H9 (cell line): ENCODE results near the gene ROBO1. TPM values are rescaled to one million over a fixed set of nuclear protein-coding genes. Genes with fewer than 3 reads are reported as not detected.

Experiments used
- DNase-seq: peaks from one replicate; pipeline ENCODE4 v3.0.0-alpha.2; 2017
- H2AFZ ChIP-seq: one replicate; pipeline ENCODE4 v1.6.1; 2013; ENCODE audit warnings: mild to moderate bottlenecking, low read length, control low read depth, moderate library complexity
- H2AK5ac ChIP-seq: 2 replicates; pipeline ENCODE4 v1.6.1; 2013; ENCODE audit warnings: low read length, control low read depth, mixed read lengths; ENCODE audit not compliant: insufficient read length
- H2BK120ac ChIP-seq: one replicate; pipeline ENCODE4 v1.6.1; 2013; ENCODE audit warnings: low read depth, mild to moderate bottlenecking, low read length, control low read depth, inconsistent platforms; ENCODE audit not compliant: poor library complexity, severe bottlenecking
- H2BK12ac ChIP-seq: 2 replicates; pipeline ENCODE4 v1.6.1; 2013; ENCODE audit warnings: low read length, control low read depth, mixed read lengths, low read depth; ENCODE audit not compliant: insufficient read length
- H2BK15ac ChIP-seq: 2 replicates; pipeline ENCODE4 v1.6.1; 2013; ENCODE audit warnings: low read depth, low read length, control low read depth
- H2BK20ac ChIP-seq: one replicate; pipeline ENCODE4 v1.6.1; 2013; ENCODE audit warnings: low read depth, mild to moderate bottlenecking, low read length, control low read depth, inconsistent platforms; ENCODE audit not compliant: poor library complexity, severe bottlenecking
- H2BK5ac ChIP-seq: 2 replicates; pipeline ENCODE4 v1.6.1; 2013; ENCODE audit warnings: low read length, control low read depth, mixed read lengths; ENCODE audit not compliant: insufficient read length
- H3K14ac ChIP-seq: 2 replicates; pipeline ENCODE4 v1.6.1; 2013; ENCODE audit warnings: low read length, control low read depth; ENCODE audit not compliant: insufficient read depth
- H3K18ac ChIP-seq: 2 replicates; pipeline ENCODE4 v1.6.1; 2013; ENCODE audit warnings: low read depth, mild to moderate bottlenecking, mixed read lengths, low read length, control low read depth; ENCODE audit not compliant: insufficient read length
- H3K23ac ChIP-seq: 2 replicates; pipeline ENCODE4 v1.6.1; 2013; ENCODE audit warnings: low read length, control low read depth, mixed read lengths, low read depth; ENCODE audit not compliant: insufficient read length
- H3K23me2 ChIP-seq: 2 replicates; pipeline ENCODE4 v1.6.1; 2013; ENCODE audit warnings: low read depth, mild to moderate bottlenecking, mixed read lengths, low read length, control low read depth; ENCODE audit not compliant: insufficient read length, poor library complexity, severe bottlenecking
- H3K27ac ChIP-seq: 2 replicates; pipeline ENCODE4 v1.5.1; 2013; ENCODE audit warnings: low read length, control low read depth, mixed read lengths, low read depth; ENCODE audit not compliant: insufficient read length
- H3K27me3 ChIP-seq: 2 replicates; pipeline ENCODE4 v1.6.1; 2013; ENCODE audit warnings: low read length, control low read depth, inconsistent platforms; ENCODE audit not compliant: insufficient read depth
- H3K4ac ChIP-seq: 2 replicates; pipeline ENCODE4 v1.6.1; 2013; ENCODE audit warnings: low read depth, mild to moderate bottlenecking, control low read depth, inconsistent platforms, low read length, moderate library complexity
- H3K4me1 ChIP-seq: 2 replicates; pipeline ENCODE4 v1.6.1; 2013; ENCODE audit warnings: low read length, control low read depth, inconsistent platforms; ENCODE audit not compliant: insufficient read depth
- H3K4me2 ChIP-seq: 2 replicates; pipeline ENCODE4 v1.6.1; 2013; ENCODE audit warnings: low read length, control low read depth, mixed read lengths; ENCODE audit not compliant: insufficient read length, insufficient read depth
- H3K56ac ChIP-seq: 2 replicates; pipeline ENCODE4 v1.6.1; 2013; ENCODE audit warnings: low read depth, mild to moderate bottlenecking, mixed read lengths, low read length, control low read depth; ENCODE audit not compliant: insufficient read length
- H3K79me1 ChIP-seq: 2 replicates; pipeline ENCODE4 v1.6.1; 2013; ENCODE audit warnings: low read depth, mild to moderate bottlenecking, moderate library complexity, low read length, control low read depth, inconsistent platforms; ENCODE audit not compliant: insufficient read depth, poor library complexity, severe bottlenecking
- H3K79me2 ChIP-seq: 2 replicates; pipeline ENCODE4 v1.6.1; 2013; ENCODE audit warnings: low read length, control low read depth, inconsistent platforms; ENCODE audit not compliant: insufficient read depth
- H3K9ac ChIP-seq: 2 replicates; pipeline ENCODE4 v1.6.1; 2013; ENCODE audit warnings: low read length, control low read depth, mixed read lengths; ENCODE audit not compliant: insufficient read length; ENCODE audit errors: extremely low read depth
- H3K9me3 ChIP-seq: one replicate; pipeline ENCODE4 v1.6.1; 2013; ENCODE audit warnings: low read depth, low read length, inconsistent platforms; ENCODE audit not compliant: control insufficient read depth
- H3T11ph ChIP-seq: one replicate; pipeline ENCODE4 v1.6.1; 2013; ENCODE audit warnings: mild to moderate bottlenecking, low read length, control low read depth, inconsistent platforms
- H4K20me1 ChIP-seq: one replicate; pipeline ENCODE4 v1.6.1; 2013; ENCODE audit not compliant: control insufficient read depth, insufficient read length, insufficient read depth
- H4K5ac ChIP-seq: 2 replicates; pipeline ENCODE4 v1.6.1; 2013; ENCODE audit warnings: low read depth, mild to moderate bottlenecking, mixed read lengths, low read length, control low read depth; ENCODE audit not compliant: insufficient read length
- H4K8ac ChIP-seq: replicated peaks from 2 replicates; pipeline ENCODE4 v1.6.1; 2013; ENCODE audit warnings: low read length, control low read depth, mixed read lengths, low read depth; ENCODE audit not compliant: insufficient read length
- H4K91ac ChIP-seq: 2 replicates; pipeline ENCODE4 v1.6.1; 2013; ENCODE audit warnings: low read depth, mild to moderate bottlenecking, moderate library complexity, mixed read lengths, low read length, control low read depth; ENCODE audit not compliant: insufficient read length
- H3K27ac Mint-ChIP-seq, 3 experiments: 2 replicates in 2 of 3; 3 replicates in 1 of 3; pipeline ENCODE4 v1.8.0; 2020 to 2021; ENCODE audit warnings: mixed read lengths in 3 of 3, mild to moderate bottlenecking in 1 of 3, moderate library complexity in 1 of 3
- H3K27me3 Mint-ChIP-seq: 2 replicates; pipeline ENCODE4 v1.8.0; 2021; ENCODE audit warnings: low read depth, mild to moderate bottlenecking, moderate library complexity, mixed read lengths
- H3K36me3 Mint-ChIP-seq, 3 experiments: 2 replicates in 2 of 3; 3 replicates in 1 of 3; pipeline ENCODE4 v1.8.0; 2020 to 2021; ENCODE audit warnings: low read depth in 3 of 3, mixed read lengths in 3 of 3; ENCODE audit not compliant: insufficient read depth in 1 of 3
- H3K4me1 Mint-ChIP-seq, 2 experiments: 2 replicates each; pipeline ENCODE4 v1.8.0; 2020; ENCODE audit warnings: mixed read lengths in 2 of 2
- H3K4me3 Mint-ChIP-seq, 2 experiments: 2 replicates in 1 of 2; 3 replicates in 1 of 2; pipeline ENCODE4 v1.8.0; 2020 to 2021; ENCODE audit warnings: mild to moderate bottlenecking in 2 of 2, mixed read lengths in 2 of 2, moderate library complexity in 1 of 2
- H3K9me3 Mint-ChIP-seq, 2 experiments: 2 replicates in 1 of 2; 3 replicates in 1 of 2; pipeline ENCODE4 v1.8.0; 2020; ENCODE audit warnings: mild to moderate bottlenecking in 2 of 2, mixed read lengths in 2 of 2, moderate library complexity in 1 of 2
- CTCF ChIP-seq: fragments of 200-600 bp; sonication (generic); conservative IDR thresholded peaks from 3 replicates; pipeline ENCODE4 v1.8.0; 2021; ENCODE audit warnings: antibody characterized with exemption, mild to moderate bottlenecking
- WGBS: extraction: QIAGEN DNeasy Blood & Tissue Kit; methylation state at CpG from one replicate; pipeline ENCODE4 v1.1.7; 2013; ENCODE audit warnings: missing lambda C conversion rate, low lambda C conversion rate, mixed read lengths; ENCODE audit not compliant: insufficient read length; ENCODE audit errors: extremely low coverage; 5-methylcytosine and 5-hydroxymethylcytosine counted together
- total RNA-seq: library from RNA; stranded (reverse); gene quantifications from 2 replicates; pipeline ENCODE4 v1.2.1, GENCODE V29; 2021

The ROBO1 gene
- total RNA-seq, 1 experiment from 2014 or later = 62.7 TPM

GRCh38 chr3:78614486-78614885, 1153.3 kb downstream of the ROBO1 start:
- Histone ChIP-seq H2AK5ac (no peak overlapping the region), H3K23ac (no peak overlapping the region), H3K14ac (no peak overlapping the region), H2BK20ac (no peak overlapping the region), H3K56ac (no peak overlapping the region), H3K9ac (no peak overlapping the region), H3K4me2 (no peak overlapping the region), H2AFZ (no peak overlapping the region), H4K8ac (no peak overlapping the region), H4K5ac (no peak overlapping the region), H4K91ac (no peak overlapping the region), H3K79me2 (no peaks in the 10 kb centered on the region), H2BK12ac (no peak overlapping the region), H3K4ac (no peak overlapping the region), H4K20me1 (no peaks in the 10 kb centered on the region), H3T11ph (no peak overlapping the region), H3K18ac (no peak overlapping the region), H3K27ac (no peak overlapping the region), H3K9me3 (no peaks in the 10 kb centered on the region), H2BK15ac (no peak overlapping the region), H3K4me1 (no peaks in the 10 kb centered on the region), H2BK5ac (no peak overlapping the region), H3K79me1 (no peaks in the 10 kb centered on the region), H3K23me2 (no peaks in the 10 kb centered on the region), H2BK120ac (no peak overlapping the region), H3K27me3 (no peaks in the 10 kb centered on the region)
- Mint-ChIP-seq H3K9me3 (no peaks in the 10 kb centered on the region), H3K27me3 (no peaks in the 10 kb centered on the region), H3K27ac (peak overlapping the region in 1 of 3 experiments; percentile 34; a peak in 1 of 7 replicates), H3K36me3 (peaks cover 6 to 16% (median 10%) of the 10 kb centered on the region in 3 experiments; a peak in 5 of 7 replicates), H3K4me3 (no peak overlapping the region), H3K4me1 (no peaks in the 10 kb centered on the region)
- no peak for DNase-seq
- WGBS = no CpG with 5 or more reads among the region's 12 CpGs
- TF ChIP-seq CTCF = no peak
